Stimulated activated CD4-positive, alpha-beta T cell treated with anti-CD3 and anti-CD28 coated beads, Interleukin-1b, Interleukin-23, amount 100 ng/mL, for 24 hours (primary cell): Measurements from ENCODE around the gene CCDC51.
"Not testable (repeated sequence)": the region's sequence is repeated elsewhere in the genome, so short reads cannot be mapped to it uniquely, and the experiment has no call there.

ENCODE experiments used
- DNase-seq, 4 experiments: peaks; one replicate each; pipeline ENCODE4 v3.0.0-alpha.2; 2020; ENCODE audit warnings: low read depth in 4 of 4, low spot score in 1 of 4

CCDC51 gene

GRCh38 chr3:48407542-48408099, 32.3 kb downstream of the CCDC51 start:
- no peak for DNase-seq

DNA sequence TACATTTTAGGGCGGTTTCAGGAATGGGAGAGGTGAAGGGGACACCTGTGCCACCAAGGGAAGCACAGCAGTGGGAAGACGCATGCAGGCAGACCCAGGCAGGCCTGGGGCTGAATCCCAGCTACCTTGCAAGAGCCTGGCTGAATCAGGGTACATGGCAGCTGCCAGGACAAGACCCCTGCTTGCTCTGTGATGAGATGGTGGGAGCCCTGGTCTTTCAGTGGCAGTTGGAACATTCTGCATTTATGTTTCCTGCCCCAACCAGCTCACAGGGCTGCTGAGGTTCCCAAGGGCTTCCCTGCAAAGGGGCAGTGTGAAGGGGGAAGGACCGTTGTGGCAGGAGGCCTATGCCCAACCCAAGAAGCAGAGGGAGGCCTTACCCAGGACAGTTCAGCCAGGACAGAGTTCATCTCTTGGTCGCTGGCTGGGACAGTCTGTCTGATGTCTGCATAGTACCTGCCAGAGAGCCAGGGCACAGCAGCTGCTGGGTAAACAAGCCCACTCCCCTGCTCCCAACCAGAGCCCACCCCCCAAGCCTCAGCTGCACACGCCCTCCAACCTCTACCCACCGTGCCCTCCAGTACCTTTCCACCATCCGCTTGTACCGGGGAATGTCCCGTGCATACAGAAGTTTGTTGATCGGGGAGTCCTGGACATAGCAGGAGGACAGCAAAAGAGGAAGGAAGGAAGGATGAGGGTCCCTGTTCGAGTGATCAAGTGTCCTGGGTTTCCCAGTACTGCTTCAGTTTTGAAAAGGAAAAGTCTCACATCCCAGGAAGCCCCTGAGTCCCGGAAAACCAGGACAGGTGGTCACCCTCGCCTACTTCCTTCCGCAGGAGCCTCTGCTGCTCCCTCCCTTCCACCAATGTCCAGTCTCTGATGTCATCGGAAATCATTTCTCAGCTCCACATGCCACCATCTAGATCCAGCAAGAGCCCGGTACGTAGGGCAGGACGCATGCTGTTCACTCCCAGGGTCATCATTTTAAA, 33.2 kb downstream of the CCDC51 start:
- DNase-seq, result no peak

- DNase-seq, result no peak
Observed at GRCh38 chr3:48405971-48406370, 33.9 kb downstream of the CCDC51 start.

GRCh38 chr3:48405343-48405881, 34.5 kb downstream of the CCDC51 start:
- DNase-seq, result no peak

DNA sequence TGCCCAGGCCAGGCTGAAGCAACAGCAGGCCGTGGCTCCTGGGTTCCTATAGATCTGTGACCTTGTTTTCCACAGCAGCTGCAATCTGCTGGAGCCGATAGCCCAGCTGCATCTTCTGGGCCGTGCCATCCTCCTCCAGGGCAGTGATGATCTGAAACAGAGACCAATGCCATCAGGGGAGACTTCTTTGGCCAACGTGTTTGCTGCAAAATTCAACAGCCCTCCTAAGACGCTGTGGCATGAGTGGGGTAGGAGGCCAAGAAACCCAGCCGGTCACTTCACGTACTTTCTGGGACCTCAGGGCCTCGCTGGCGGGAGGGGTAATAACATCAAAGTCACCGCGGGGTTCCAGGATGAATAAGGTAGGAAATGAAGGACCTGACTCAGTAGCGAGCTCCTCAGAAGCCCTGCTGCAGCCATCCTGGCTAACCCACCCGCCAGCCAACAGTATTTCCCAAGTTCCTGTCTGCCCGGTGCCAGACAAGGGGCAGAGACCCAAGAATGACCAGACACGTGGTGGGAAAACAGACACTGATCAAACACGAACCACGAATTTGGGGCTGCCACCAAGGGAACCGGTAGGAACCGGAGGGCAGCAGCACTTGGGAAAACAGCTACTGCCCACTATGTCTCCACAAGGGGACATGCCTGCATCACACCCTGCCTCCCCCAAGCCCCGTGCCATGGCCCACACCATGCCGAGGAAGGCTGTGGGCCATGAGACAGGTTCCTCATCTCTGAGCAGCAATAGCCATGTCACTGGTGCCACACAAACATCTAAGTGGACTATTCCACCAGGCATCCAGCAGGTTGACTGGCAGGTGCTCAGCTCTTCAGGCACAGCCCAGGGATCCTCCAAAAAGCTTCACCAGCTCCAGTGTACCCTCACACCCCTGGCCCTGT, 35.2 kb downstream of the CCDC51 start:
- DNase-seq, result no peak

- DNase-seq, result no peak
Observed at GRCh38 chr3:48403533-48404439, 36.1 kb downstream of the CCDC51 start.

DNA sequence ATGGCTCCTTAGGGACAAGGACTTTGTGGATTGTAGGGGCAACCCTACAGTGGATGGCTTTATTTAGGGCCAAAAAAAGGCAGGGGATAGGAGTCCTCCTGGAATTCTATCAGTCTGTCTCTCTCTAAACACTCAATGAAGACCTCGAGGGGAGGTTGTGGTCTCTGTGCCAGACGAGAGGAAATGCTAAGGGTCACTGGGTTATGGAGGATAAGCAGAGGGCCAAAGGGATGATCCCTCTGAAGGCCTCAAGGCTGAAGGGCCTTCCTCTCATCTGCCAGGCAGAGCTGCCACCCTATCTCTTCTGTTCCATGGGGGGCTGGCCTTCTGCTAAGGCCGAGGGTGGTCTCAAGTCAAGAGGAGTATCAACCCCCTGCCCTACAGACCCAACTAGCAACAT, 37.0 kb downstream of the CCDC51 start:
- DNase-seq, result no peak

GRCh38 chr3:48402281-48402732, 37.6 kb downstream of the CCDC51 start:
- no peak for DNase-seq

DNA sequence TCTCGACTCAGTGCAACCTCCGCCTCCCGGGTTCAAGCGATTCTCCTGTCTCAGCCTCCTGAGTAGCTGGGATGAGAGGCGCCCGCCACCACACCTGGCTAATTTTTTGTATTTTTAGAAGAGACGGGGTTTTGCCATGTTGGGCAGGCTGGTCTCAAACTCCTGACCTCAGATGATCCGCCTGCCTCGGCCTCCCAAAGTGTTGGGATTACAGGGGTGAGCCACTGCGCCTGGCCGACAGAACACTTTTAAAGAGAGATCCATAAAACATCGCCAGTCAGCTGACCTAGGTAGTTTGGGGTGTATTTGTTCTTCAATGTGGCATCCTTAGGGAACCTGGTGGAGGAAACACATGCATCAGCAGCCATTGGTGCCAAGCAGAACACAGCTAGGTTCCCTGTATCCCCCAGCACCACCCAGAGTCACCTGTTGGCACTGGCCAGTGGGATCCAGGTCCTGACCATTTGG, 38.5 kb downstream of the CCDC51 start:
- DNase-seq, result not testable (repeated sequence)

- DNase-seq, result peak; percentile 28 to 38 (median 36)
Observed at GRCh38 chr3:48400824-48401433, 39.0 kb downstream of the CCDC51 start.

DNA sequence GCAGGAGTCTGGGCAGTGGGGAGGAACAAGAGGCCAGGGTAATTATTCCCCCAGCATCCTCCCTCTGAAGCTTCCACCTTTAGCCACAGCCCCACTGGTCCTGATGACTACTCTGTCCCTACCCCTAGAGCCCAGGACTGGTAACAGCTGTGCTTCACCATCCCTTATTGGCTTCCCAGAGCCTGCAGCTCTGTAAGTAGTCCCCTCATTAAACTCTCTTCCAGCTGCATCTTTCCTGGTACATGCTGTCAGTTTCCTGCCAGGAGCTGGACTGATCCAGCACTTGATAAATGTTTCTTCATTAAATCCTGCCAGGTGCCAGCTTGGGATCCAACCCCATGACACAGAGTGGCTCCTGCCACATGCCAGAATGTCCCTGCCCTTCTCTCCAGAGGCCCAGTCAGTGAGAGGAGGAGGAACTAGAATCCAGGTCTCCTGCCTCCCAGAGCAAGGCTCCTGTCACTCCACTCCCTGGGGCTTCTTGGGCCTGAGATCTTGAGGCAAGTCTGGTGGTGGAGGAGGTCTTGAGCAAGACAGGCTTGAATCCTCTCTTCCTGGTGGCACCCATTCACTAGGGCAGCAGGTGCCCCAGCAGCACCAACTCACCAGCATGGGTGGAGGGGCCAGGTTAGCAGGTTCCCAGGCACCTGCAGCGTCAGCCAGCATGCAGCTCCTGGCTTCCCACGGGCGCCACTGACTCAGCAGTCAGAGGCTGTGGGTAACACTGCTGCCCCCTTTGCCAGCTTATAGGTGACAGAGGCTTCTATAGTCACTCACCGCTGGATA, 40.3 kb downstream of the CCDC51 start:
- no peak for DNase-seq

DNA sequence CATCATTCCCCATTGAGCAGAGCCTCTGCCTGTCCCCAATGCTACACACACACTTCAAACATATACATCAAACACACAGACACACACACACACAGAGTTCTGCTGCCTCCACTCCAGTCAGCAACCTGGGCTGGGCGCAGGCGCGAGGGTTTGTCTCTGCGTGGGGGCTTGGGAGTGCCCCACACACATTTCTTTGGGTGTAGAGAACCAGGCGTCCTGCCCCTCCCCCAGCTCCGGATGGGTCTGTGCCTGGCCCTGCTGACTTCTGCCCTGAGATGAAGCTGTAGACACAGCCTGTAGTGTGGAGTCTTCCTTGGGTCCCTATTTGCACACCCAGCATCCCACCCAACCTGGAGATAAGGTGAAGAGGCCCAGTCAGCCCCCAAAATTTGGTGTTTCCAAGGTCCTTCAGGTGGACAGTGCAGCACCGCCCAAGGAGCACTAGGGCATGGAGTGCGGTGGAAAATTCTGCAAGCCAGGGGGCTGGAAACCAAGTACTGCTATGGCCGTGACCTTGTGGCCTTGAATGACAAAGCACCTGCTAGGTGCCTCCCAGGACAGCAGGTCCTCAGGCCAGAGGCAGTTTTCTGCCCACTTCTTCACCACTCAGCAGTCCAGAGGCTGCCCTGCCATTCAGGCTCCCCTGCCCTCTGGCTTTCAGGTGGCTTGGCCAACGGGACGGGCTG, 41.1 kb downstream of the CCDC51 start:
- DNase-seq, result no peak

- DNase-seq, result no peak
Observed at GRCh38 chr3:48397767-48398681, 41.9 kb downstream of the CCDC51 start.

- no peak for DNase-seq
Observed at GRCh38 chr3:48395714-48396113, 44.2 kb downstream of the CCDC51 start.

GRCh38 chr3:48394391-48394790, 45.5 kb downstream of the CCDC51 start:
- no peak for DNase-seq

DNA sequence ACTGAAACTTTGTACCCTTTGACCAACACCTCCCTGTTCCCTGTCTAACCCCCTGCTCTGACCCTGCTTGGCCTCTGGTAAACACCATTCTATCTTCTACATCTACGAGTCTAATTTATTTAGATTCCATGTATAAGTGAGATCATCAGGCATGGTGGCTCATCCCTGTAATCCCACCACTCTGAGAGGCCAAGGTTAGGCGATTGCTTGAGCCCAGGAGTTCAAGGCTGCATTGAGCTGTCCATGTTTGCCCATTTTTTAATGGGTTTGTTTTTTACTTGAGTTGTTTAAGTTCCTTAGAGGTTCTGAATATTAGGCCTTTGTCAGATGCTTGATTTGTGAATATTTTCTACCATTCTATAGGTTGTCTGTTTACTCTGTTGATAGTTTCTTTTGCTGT, 51.0 kb downstream of the CCDC51 start:
- DNase-seq, result no peak

DNA sequence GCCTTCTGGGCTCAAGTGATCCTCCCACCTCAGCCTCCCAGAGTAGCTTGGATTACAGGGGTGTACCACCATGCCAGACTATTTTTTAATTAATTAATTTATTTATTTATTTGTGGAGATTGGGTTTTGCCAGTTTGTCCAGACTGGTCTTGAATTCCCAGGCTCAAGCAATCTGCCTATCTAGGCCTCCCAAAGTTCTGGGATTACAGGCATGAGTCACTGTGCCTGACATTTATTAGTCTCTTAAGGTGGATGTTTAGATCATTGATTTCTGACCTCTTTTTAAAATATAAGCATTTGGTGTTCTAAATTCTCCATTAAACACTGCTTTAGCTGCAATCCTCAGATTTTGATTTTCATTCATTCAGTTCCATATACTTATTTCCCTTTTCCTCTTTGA, 52.3 kb downstream of the CCDC51 start:
- DNase-seq, result no peak
